Panc1 (cell line): Measurements from ENCODE around the gene CCR9. TPM values are rescaled to one million over a fixed set of nuclear protein-coding genes. Genes with fewer than 3 reads are reported as not detected.

Experiments used
- ATAC-seq: fragments of 200-7000 bp; cut with Tn5 transposase; 2 replicates; pipeline ENCODE4 v1.9.1; 2020; ENCODE audit warnings: mild to moderate bottlenecking, moderate library complexity
- BruUV-seq: library from RNA; stranded (reverse); fragments of 400-500 nt; replicated peaks from 2 replicates; lab custom pipeline; 2021; lab: Mats Ljungman, UMichigan
- CTCF ChIA-PET: fragments of 300-600 bp; sonication (Branson Sonifier 250); formaldehyde crosslinking; loops from one replicate; lab custom pipeline; 2022; ENCODE audit warnings: antibody characterized with exemption; lab: Charles Lee
- POLR2A ChIA-PET: fragments of 300-600 bp; sonication (Branson Sonifier 250); formaldehyde crosslinking; loops from one replicate; lab custom pipeline; 2022; ENCODE audit warnings: antibody characterized with exemption; lab: Charles Lee
- DNase-seq: peaks from one replicate; pipeline ENCODE4 v3.0.0-alpha.2; 2010; ENCODE audit warnings: low read depth, low spot score
- H3K27ac ChIP-seq: 2 replicates; pipeline ENCODE4 v1.5.1; 2011; ENCODE audit warnings: mild to moderate bottlenecking, low read length, inconsistent platforms
- H3K27me3 ChIP-seq: fragments of 200-500 bp; sonication (Bioruptor generic); 2 replicates; pipeline ENCODE4 v1.6.0; 2014; ENCODE audit warnings: low read length, inconsistent platforms; ENCODE audit not compliant: control insufficient read depth, insufficient read depth
- H3K36me3 ChIP-seq: fragments of 200-500 bp; sonication (Bioruptor generic); 2 replicates; pipeline ENCODE4 v1.5.1; 2014; ENCODE audit warnings: inconsistent platforms, mild to moderate bottlenecking, low read length, moderate library complexity; ENCODE audit not compliant: control insufficient read depth, insufficient read depth
- H3K4me1 ChIP-seq: 2 replicates; pipeline ENCODE4 v1.5.1; 2011; ENCODE audit warnings: inconsistent platforms, mild to moderate bottlenecking, low read length, moderate library complexity; ENCODE audit not compliant: control insufficient read depth, insufficient read depth
- H3K4me3 ChIP-seq, 2 experiments: 2 replicates each; pipeline ENCODE4 v1.5.1; 2011 to 2012; ENCODE audit warnings: low read depth in 2 of 2, low read length in 2 of 2, mild to moderate bottlenecking in 2 of 2, inconsistent platforms in 1 of 2, moderate library complexity in 1 of 2
- H3K9me3 ChIP-seq: fragments of 200-500 bp; sonication (Bioruptor generic); 2 replicates; pipeline ENCODE4 v1.5.1; 2014; ENCODE audit warnings: low read depth, mild to moderate bottlenecking, inconsistent platforms, low read length, moderate library complexity; ENCODE audit not compliant: control insufficient read depth, insufficient read depth
- POLR2AphosphoS5 ChIP-seq: IDR thresholded peaks from 2 replicates; pipeline ENCODE4 v1.6.1; 2012; ENCODE audit warnings: mild to moderate bottlenecking, low read depth, low read length, moderate library complexity
- SIN3A ChIP-seq: IDR thresholded peaks from 2 replicates; pipeline ENCODE4 v1.6.1; 2012; ENCODE audit warnings: low read depth, mild to moderate bottlenecking, low read length, moderate library complexity, borderline replicate concordance; ENCODE audit not compliant: insufficient read depth
- TCF7L2 ChIP-seq: IDR thresholded peaks from 2 replicates; pipeline ENCODE4 v1.6.1; 2011; ENCODE audit warnings: mild to moderate bottlenecking, low read depth, low read length, inconsistent platforms
- in situ Hi-C: cut with HindIII; loops from 2 replicates; pipeline ENCODE4 v1.10.0; 2016; ENCODE audit warnings: low sequenced_read_pairs, low pct_unique_long_range_greater_than_20kb
- intact Hi-C: fragments of 100-400 bp; cut with micrococcal nuclease; formaldehyde crosslinking; loops from one replicate; pipeline ENCODE4 v1.10.0; 2022; ENCODE audit not compliant: unreplicated experiment
- total RNA-seq: library from RNA; stranded (reverse); gene quantifications from one replicate; pipeline ENCODE4 v1.2.1, GENCODE V29; 2021; ENCODE audit not compliant: unreplicated experiment
- TF ChIP-seq, protein P1 (sequence below): fragments of 450-650 bp; IDR thresholded peaks from 2 replicates; pipeline ENCODE4 v1.5.1; 2017; ENCODE audit warnings: mild to moderate bottlenecking
- TF ChIP-seq, protein P2 (sequence below), 2 experiments: IDR thresholded peaks; 2 replicates each; pipeline ENCODE4 v1.6.1; 2011 to 2012; ENCODE audit warnings: low read depth in 2 of 2, control low read depth in 1 of 2, low read length in 1 of 2, mild to moderate bottlenecking in 1 of 2, moderate library complexity in 1 of 2; ENCODE audit not compliant: insufficient read depth in 1 of 2

CCR9 gene
- total RNA-seq, 1 experiment from 2014 or later = not detected

DNA sequence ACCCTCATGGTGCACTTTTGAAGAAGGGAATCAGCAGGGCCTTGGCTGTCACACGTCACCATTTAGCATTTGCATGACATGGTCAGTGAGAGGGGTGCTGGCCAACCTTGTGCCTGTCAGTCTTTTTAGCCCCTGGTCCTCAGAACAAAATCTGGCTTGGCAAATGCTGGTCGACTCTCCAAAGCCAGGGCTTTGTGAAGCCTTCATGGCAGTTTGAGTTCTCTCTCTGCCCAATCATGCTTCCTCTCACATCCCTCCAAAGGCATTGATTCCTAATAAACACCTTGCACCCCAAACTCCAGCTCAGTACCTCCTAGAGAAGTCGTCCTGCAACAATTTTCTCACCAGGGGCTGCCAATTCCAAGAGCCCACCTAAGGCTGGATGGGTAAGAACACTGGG is 19.4 kb downstream of the CCR9 start:
- DNase-seq (no peak), ATAC-seq (no peak)
- Histone ChIP-seq H3K4me1 (no peaks in the 10 kb centered on the region), H3K27me3 (no peaks in the 10 kb centered on the region), H3K27ac (no peak overlapping the region), H3K4me3 (no peak overlapping the region), H3K36me3 (no peaks in the 10 kb centered on the region), H3K9me3 (no peaks in the 10 kb centered on the region)
- BruUV-seq = no TSS peak
- CTCF ChIA-PET = no interaction called here
- TF ChIP-seq TCF7L2 = no peak
- no peak for TF ChIP-seq SIN3A
- TF ChIP-seq, protein P1, sequence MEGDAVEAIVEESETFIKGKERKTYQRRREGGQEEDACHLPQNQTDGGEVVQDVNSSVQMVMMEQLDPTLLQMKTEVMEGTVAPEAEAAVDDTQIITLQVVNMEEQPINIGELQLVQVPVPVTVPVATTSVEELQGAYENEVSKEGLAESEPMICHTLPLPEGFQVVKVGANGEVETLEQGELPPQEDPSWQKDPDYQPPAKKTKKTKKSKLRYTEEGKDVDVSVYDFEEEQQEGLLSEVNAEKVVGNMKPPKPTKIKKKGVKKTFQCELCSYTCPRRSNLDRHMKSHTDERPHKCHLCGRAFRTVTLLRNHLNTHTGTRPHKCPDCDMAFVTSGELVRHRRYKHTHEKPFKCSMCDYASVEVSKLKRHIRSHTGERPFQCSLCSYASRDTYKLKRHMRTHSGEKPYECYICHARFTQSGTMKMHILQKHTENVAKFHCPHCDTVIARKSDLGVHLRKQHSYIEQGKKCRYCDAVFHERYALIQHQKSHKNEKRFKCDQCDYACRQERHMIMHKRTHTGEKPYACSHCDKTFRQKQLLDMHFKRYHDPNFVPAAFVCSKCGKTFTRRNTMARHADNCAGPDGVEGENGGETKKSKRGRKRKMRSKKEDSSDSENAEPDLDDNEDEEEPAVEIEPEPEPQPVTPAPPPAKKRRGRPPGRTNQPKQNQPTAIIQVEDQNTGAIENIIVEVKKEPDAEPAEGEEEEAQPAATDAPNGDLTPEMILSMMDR = no peak
- TF ChIP-seq POLR2AphosphoS5 = no peak
- TF ChIP-seq, protein P2, sequence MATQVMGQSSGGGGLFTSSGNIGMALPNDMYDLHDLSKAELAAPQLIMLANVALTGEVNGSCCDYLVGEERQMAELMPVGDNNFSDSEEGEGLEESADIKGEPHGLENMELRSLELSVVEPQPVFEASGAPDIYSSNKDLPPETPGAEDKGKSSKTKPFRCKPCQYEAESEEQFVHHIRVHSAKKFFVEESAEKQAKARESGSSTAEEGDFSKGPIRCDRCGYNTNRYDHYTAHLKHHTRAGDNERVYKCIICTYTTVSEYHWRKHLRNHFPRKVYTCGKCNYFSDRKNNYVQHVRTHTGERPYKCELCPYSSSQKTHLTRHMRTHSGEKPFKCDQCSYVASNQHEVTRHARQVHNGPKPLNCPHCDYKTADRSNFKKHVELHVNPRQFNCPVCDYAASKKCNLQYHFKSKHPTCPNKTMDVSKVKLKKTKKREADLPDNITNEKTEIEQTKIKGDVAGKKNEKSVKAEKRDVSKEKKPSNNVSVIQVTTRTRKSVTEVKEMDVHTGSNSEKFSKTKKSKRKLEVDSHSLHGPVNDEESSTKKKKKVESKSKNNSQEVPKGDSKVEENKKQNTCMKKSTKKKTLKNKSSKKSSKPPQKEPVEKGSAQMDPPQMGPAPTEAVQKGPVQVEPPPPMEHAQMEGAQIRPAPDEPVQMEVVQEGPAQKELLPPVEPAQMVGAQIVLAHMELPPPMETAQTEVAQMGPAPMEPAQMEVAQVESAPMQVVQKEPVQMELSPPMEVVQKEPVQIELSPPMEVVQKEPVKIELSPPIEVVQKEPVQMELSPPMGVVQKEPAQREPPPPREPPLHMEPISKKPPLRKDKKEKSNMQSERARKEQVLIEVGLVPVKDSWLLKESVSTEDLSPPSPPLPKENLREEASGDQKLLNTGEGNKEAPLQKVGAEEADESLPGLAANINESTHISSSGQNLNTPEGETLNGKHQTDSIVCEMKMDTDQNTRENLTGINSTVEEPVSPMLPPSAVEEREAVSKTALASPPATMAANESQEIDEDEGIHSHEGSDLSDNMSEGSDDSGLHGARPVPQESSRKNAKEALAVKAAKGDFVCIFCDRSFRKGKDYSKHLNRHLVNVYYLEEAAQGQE (IDR thresholded peaks at IDR 0.05; ENCODE audit: insufficient read depth in 1 of 2, low read depth in 2 of 2, low read length in 1 of 2) = no peak
- in situ Hi-C loops = no loop called here
- POLR2A ChIA-PET = no interaction called here
- intact Hi-C loops = no loop called here

DNA sequence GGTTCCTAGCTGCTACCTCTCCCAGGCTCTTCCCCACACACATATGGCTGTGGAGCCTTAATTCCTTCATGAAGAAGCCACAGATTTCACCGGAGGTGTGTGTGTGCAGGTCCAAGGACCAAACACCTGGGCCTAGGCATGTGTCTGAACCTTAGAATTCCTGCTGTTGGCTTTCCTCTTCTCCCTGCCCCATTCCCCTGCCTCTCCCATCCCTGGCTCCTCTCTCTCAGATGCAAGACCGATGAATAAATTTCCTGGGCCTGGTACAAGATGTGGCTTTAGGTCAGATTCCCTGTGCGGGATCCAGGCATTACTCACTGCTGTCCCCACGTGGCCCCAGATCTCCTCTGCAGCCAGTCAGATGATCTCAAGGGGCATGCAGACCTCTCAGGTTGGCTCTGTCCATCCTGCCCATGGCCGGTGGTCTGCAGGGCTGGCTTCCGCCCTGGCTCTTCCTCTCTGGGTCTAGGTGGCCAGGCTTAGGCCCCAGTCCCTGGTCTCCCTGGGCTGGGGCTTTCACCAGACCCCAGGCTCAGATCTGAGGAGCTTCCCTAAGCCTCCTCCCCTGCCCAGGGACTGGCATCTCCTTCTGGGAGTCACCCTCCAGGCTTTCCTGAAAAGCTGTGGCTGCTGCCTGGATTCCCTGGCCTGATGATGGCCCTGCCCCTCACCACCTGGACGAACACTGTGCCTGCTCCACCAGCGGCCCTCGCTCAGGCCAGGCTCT is 20.5 kb downstream of the CCR9 start:
- Histone ChIP-seq H3K4me1 (no peaks in the 10 kb centered on the region), H3K4me3 (no peak overlapping the region), H3K9me3 (no peaks in the 10 kb centered on the region), H3K27me3 (no peaks in the 10 kb centered on the region), H3K27ac (no peak overlapping the region), H3K36me3 (no peaks in the 10 kb centered on the region)
- intact Hi-C loops = no loop called here
- ATAC-seq (no peak), DNase-seq (no peak)
- BruUV-seq = no TSS peak
- in situ Hi-C loops = no loop called here
- POLR2A ChIA-PET = no interaction called here
- TF ChIP-seq, protein P1 = peak; percentile 58; the same call in 1 of the 2 replicates
- no peak for TF ChIP-seq SIN3A
- CTCF ChIA-PET = no interaction called here
